K562 (cell line): ENCODE results near the gene CXCL1. TPM values are rescaled to one million over a fixed set of nuclear protein-coding genes. Genes with fewer than 3 reads are reported as not detected.

Source experiments
- BDP1 ChIP-seq: IDR thresholded peaks from 3 replicates; pipeline ENCODE4 v1.6.1; 2011; ENCODE audit not compliant: insufficient read length, insufficient read depth
- CEBPG ChIP-seq, 3 experiments: fragments of 200-800 bp in 1 of 3; sonication (Bioruptor generic) in 1 of 3; sonication (generic) in 1 of 3; formaldehyde crosslinking in 1 of 3; IDR thresholded peaks in 2 of 3; conservative IDR thresholded peaks in 1 of 3; 2 replicates each; pipeline versions ENCODE4 v1.6.1 to v1.8.0; 2016 to 2022; ENCODE audit warnings: missing compliant biosample characterization in 2 of 3, missing genetic modification characterization in 2 of 3, mild to moderate bottlenecking in 1 of 3, missing genetic modification reagents in 1 of 3
- HDAC3 ChIP-seq: fragments of 450-650 bp; IDR thresholded peaks from 2 replicates; pipeline ENCODE4 v1.6.1; 2018; ENCODE audit warnings: borderline replicate concordance, mild to moderate bottlenecking, moderate library complexity; ENCODE audit not compliant: partially characterized antibody
- KDM1A ChIP-seq, 2 experiments: fragments of 450-650 bp; IDR thresholded peaks; 2 replicates each; pipeline ENCODE4 v1.6.1; 2016; ENCODE audit warnings: mild to moderate bottlenecking in 2 of 2
- MAFF ChIP-seq: IDR thresholded peaks from 2 replicates; pipeline ENCODE4 v1.6.1; 2012; ENCODE audit warnings: low read length, improper control_type of control experiment
- MAFG ChIP-seq: fragments of 450-650 bp; conservative IDR thresholded peaks from 2 replicates; pipeline ENCODE4 v1.6.1; 2016; ENCODE audit warnings: missing genetic modification characterization, missing compliant biosample characterization
- MAFK ChIP-seq: IDR thresholded peaks from 2 replicates; pipeline ENCODE4 v1.6.1; 2011; ENCODE audit warnings: low read length, improper control_type of control experiment
- MEIS2 ChIP-seq: fragments of 450-650 bp; IDR thresholded peaks from 2 replicates; pipeline ENCODE4 v1.6.1; 2014; ENCODE audit warnings: mild to moderate bottlenecking; ENCODE audit not compliant: partially characterized antibody
- PHF21A ChIP-seq: fragments of 450-650 bp; IDR thresholded peaks from 2 replicates; pipeline ENCODE4 v1.6.1; 2017; ENCODE audit warnings: low read depth, borderline replicate concordance
- POLR2AphosphoS2 ChIP-seq: IDR thresholded peaks from 2 replicates; pipeline ENCODE4 v1.6.1; 2012; ENCODE audit warnings: low read length, improper control_type of control experiment
- POU5F1 ChIP-seq: fragments of 150-350 bp; IDR thresholded peaks from 2 replicates; pipeline ENCODE4 v1.6.1; 2014; ENCODE audit warnings: borderline replicate concordance, low read length, low read depth, mild to moderate bottlenecking; ENCODE audit not compliant: partially characterized antibody
- PRPF4 ChIP-seq: fragments of 200-400 bp; formaldehyde crosslinking; IDR thresholded peaks from one replicate; pipeline ENCODE4 v1.6.1; 2017; ENCODE audit warnings: low read length, low read depth, mild to moderate bottlenecking; ENCODE audit not compliant: insufficient read depth, poor library complexity, severe bottlenecking
- SIX5 ChIP-seq, 2 experiments: IDR thresholded peaks; 2 replicates each; pipeline ENCODE4 v1.6.1; 2011; ENCODE audit warnings: low read length in 2 of 2, borderline replicate concordance in 1 of 2, low read depth in 1 of 2, mild to moderate bottlenecking in 1 of 2, moderate library complexity in 1 of 2; ENCODE audit not compliant: insufficient read depth in 1 of 2
- SREBF1 ChIP-seq: fragments of 150-350 bp; IDR thresholded peaks from 2 replicates; pipeline ENCODE4 v1.6.1; 2014; ENCODE audit warnings: antibody characterized with exemption, low read depth, low read length, borderline replicate concordance
- TBL1XR1 ChIP-seq, 2 experiments: IDR thresholded peaks; 2 replicates each; pipeline ENCODE4 v1.6.1; 2012; ENCODE audit warnings: improper control_type of control experiment in 2 of 2, low read length in 2 of 2, mild to moderate bottlenecking in 1 of 2
- ZNF165 ChIP-seq: fragments of 250-450 bp; sonication (Bioruptor Pico); IDR thresholded peaks from 2 replicates; pipeline ENCODE4 v1.4.0; 2020; ENCODE audit warnings: borderline replicate concordance
- ZNF274 ChIP-seq: IDR thresholded peaks from 2 replicates; pipeline ENCODE4 v1.6.1; 2011; ENCODE audit warnings: low read depth, mild to moderate bottlenecking, low read length, moderate library complexity, borderline replicate concordance
- polyA plus RNA-seq, 8 experiments: library from polyadenylated mRNA; depleted of rRNA in 4 of 8; stranded (reverse) in 5 of 8; unstranded in 3 of 8; fragments of >200 nt; fragmentation: Nextera tagmentation in 2 of 8; fragmentation: Illumina TruSeq in 1 of 8; extraction: Ambion mirVana in 2 of 8; extraction: Trizol in 1 of 8; gene quantifications; 2 replicates each; pipeline versions ENCODE4 v1.2.1 to v1.2.3, GENCODE V29; 2011 to 2014; ENCODE audit warnings: inconsistent platforms in 1 of 8, missing spikeins in 1 of 8
- total RNA-seq, 7 experiments: library from RNA; depleted of rRNA in 6 of 7; stranded (reverse); fragments of >200 nt in 6 of 7; fragmentation: Illumina TruSeq in 2 of 7; extraction: Trizol in 2 of 7; gene quantifications; 2 replicates each; pipeline versions ENCODE4 v1.2.1 to v1.2.3, GENCODE V29; 2011 to 2021; ENCODE audit warnings: low replicate concordance in 1 of 7
- TF ChIP-seq, protein P1 (sequence below): fragments of 250-450 bp; sonication (Bioruptor Pico); IDR thresholded peaks from 2 replicates; pipeline ENCODE4 v1.5.0; 2022; ENCODE audit warnings: mild to moderate bottlenecking
- TF ChIP-seq, protein P2 (sequence below): fragments of 250-450 bp; sonication (Bioruptor Pico); IDR thresholded peaks from 2 replicates; pipeline ENCODE4 v1.9.0; 2021; ENCODE audit warnings: mild to moderate bottlenecking
- TF ChIP-seq, protein P3 (sequence below): sonication (generic); formaldehyde crosslinking; IDR thresholded peaks from 2 replicates; pipeline ENCODE4 v1.8.0; 2022; ENCODE audit warnings: missing genetic modification reagents, mild to moderate bottlenecking, borderline replicate concordance
- TF ChIP-seq, protein P4 (sequence below): sonication (generic); formaldehyde crosslinking; IDR thresholded peaks from 2 replicates; pipeline ENCODE4 v1.8.1; 2023; ENCODE audit warnings: mild to moderate bottlenecking, missing genetic modification reagents

The CXCL1 gene
- total and polyA plus RNA-seq, 9 of the 15 experiments (the other 6 are each of a cell fraction or from before 2014, with no cell fraction given) = 0.07 to 2.2 (median 0.32) TPM; not detected in 3

DNA sequence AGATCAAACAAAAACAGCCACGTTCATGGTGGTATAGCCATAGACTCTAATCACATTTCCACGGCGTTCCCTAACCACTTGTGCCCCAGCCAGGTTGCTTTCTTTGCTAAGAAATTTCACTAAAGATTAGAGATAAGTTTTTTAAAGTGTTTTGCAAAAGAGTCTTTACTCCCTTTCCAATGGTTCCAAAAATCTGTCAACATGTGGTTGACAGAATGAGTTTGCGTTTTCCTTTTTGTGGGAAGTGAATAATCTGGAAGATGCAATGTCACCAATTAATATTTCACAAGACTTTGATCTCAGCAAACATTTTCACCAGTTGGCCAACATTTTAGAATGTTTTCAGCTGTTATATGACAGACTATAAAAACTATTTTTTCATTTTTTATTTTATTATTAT, 35.3 kb downstream of the CXCL1 start (continued):
- TF ChIP-seq SREBF1 (no peak), POLR2AphosphoS2 (no peak), PHF21A (no peak), TBL1XR1 (IDR thresholded peaks at IDR 0.05; ENCODE audit: low read length in 2 of 2) (no peak), ZNF165 (CRISPR knock-in tag) (no peak), HDAC3 (peak; percentile 22), PRPF4 (no peak), MEIS2 (peak; percentile 97), POU5F1 (no peak), MAFK (peak; percentile 70; the same call in 1 of the 2 replicates), CEBPG (CRISPR knock-in tag; IDR thresholded peaks at IDR 0.05) (no peak), CEBPG (tag; conservative IDR thresholded peaks at IDR 0.05 in 1 of 2, IDR thresholded peaks at IDR 0.05 in 1 of 2) (peak; percentile 90), KDM1A (IDR thresholded peaks at IDR 0.05) (peak in 1 of 2 experiments; percentile 20; a peak in 1 of 4 replicates), ZNF274 (no peak), MAFG (tag) (peak; percentile 85), MAFF (peak; percentile 59; the same call in 1 of the 2 replicates), BDP1 (no peak), SIX5 (IDR thresholded peaks at IDR 0.05; ENCODE audit: borderline replicate concordance in 1 of 2, insufficient read depth in 1 of 2, low read depth in 1 of 2, low read length in 2 of 2) (no peak)
- TF ChIP-seq, protein P1, sequence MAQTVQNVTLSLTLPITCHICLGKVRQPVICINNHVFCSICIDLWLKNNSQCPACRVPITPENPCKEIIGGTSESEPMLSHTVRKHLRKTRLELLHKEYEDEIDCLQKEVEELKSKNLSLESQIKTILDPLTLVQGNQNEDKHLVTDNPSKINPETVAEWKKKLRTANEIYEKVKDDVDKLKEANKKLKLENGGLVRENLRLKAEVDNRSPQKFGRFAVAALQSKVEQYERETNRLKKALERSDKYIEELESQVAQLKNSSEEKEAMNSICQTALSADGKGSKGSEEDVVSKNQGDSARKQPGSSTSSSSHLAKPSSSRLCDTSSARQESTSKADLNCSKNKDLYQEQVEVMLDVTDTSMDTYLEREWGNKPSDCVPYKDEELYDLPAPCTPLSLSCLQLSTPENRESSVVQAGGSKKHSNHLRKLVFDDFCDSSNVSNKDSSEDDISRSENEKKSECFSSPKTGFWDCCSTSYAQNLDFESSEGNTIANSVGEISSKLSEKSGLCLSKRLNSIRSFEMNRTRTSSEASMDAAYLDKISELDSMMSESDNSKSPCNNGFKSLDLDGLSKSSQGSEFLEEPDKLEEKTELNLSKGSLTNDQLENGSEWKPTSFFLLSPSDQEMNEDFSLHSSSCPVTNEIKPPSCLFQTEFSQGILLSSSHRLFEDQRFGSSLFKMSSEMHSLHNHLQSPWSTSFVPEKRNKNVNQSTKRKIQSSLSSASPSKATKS (CRISPR knock-in tag) = no peak
- TF ChIP-seq, protein P2, sequence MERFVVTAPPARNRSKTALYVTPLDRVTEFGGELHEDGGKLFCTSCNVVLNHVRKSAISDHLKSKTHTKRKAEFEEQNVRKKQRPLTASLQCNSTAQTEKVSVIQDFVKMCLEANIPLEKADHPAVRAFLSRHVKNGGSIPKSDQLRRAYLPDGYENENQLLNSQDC = no peak
- TF ChIP-seq, protein P3, sequence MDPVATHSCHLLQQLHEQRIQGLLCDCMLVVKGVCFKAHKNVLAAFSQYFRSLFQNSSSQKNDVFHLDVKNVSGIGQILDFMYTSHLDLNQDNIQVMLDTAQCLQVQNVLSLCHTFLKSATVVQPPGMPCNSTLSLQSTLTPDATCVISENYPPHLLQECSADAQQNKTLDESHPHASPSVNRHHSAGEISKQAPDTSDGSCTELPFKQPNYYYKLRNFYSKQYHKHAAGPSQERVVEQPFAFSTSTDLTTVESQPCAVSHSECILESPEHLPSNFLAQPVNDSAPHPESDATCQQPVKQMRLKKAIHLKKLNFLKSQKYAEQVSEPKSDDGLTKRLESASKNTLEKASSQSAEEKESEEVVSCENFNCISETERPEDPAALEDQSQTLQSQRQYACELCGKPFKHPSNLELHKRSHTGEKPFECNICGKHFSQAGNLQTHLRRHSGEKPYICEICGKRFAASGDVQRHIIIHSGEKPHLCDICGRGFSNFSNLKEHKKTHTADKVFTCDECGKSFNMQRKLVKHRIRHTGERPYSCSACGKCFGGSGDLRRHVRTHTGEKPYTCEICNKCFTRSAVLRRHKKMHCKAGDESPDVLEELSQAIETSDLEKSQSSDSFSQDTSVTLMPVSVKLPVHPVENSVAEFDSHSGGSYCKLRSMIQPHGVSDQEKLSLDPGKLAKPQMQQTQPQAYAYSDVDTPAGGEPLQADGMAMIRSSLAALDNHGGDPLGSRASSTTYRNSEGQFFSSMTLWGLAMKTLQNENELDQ (CRISPR knock-in tag) = no peak
- TF ChIP-seq, protein P4, sequence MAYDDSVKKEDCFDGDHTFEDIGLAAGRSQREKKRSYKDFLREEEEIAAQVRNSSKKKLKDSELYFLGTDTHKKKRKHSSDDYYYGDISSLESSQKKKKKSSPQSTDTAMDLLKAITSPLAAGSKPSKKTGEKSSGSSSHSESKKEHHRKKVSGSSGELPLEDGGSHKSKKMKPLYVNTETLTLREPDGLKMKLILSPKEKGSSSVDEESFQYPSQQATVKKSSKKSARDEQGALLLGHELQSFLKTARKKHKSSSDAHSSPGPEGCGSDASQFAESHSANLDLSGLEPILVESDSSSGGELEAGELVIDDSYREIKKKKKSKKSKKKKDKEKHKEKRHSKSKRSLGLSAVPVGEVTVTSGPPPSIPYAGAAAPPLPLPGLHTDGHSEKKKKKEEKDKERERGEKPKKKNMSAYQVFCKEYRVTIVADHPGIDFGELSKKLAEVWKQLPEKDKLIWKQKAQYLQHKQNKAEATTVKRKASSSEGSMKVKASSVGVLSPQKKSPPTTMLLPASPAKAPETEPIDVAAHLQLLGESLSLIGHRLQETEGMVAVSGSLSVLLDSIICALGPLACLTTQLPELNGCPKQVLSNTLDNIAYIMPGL (CRISPR knock-in tag) = no peak
